Hematopoietic multipotent progenitor cell treated with erythropoietin and hydrocortisone succinate and interleukin-3 and kit ligand, for 15 days (in vitro differentiated cells): Measurements from ENCODE around the gene NGEF.
"Not testable (repeated sequence)": the region's sequence is repeated elsewhere in the genome, so short reads cannot be mapped to it uniquely, and the experiment has no call there.

ENCODE experiments used
- DNase-seq: peaks from one replicate; pipeline ENCODE4 v3.0.0-alpha.2; 2015; ENCODE audit warnings: low spot score

Gene NGEF, protein sequence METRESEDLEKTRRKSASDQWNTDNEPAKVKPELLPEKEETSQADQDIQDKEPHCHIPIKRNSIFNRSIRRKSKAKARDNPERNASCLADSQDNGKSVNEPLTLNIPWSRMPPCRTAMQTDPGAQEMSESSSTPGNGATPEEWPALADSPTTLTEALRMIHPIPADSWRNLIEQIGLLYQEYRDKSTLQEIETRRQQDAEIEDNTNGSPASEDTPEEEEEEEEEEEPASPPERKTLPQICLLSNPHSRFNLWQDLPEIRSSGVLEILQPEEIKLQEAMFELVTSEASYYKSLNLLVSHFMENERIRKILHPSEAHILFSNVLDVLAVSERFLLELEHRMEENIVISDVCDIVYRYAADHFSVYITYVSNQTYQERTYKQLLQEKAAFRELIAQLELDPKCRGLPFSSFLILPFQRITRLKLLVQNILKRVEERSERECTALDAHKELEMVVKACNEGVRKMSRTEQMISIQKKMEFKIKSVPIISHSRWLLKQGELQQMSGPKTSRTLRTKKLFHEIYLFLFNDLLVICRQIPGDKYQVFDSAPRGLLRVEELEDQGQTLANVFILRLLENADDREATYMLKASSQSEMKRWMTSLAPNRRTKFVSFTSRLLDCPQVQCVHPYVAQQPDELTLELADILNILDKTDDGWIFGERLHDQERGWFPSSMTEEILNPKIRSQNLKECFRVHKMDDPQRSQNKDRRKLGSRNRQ

GRCh38 chr2:233013027-233013461, at the start of gene NGEF:
TSS of gene NGEF (minus strand) at chr2:233013256. CDS start at chr2:232974890, 38,366 bp downstream.
- no peak for DNase-seq

- peak; percentile 41 for DNase-seq
Observed at GRCh38 chr2:233062451-233062850, 49.4 kb upstream of the NGEF start.

- peak; percentile 76 for DNase-seq
Observed at GRCh38 chr2:233061591-233062450, 48.8 kb upstream of the NGEF start.

- no peak for DNase-seq
Observed at GRCh38 chr2:233060980-233061590, 48.0 kb upstream of the NGEF start.

DNA sequence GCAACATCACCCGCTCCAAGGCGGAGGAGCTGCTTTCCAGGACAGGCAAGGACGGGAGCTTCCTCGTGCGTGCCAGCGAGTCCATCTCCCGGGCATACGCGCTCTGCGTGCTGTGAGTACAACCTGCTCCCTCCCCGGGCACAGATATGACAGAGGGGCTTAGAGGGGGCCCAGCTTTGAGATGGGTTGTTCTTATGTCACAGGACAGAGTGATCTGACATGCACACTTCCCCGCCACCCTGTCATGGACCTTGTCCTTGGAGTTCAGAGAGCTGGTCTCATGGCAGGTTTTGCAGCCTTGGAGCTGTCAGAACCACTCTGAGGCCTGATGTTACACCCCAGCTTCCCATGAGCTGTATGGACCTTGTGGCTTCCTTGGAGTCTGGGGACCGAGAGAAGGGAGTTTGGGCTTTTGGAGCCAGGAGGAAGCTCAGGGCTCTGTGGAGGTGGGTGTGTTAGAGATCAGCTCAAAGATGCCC, 47.5 kb upstream of the NGEF start:
- no peak for DNase-seq

DNA sequence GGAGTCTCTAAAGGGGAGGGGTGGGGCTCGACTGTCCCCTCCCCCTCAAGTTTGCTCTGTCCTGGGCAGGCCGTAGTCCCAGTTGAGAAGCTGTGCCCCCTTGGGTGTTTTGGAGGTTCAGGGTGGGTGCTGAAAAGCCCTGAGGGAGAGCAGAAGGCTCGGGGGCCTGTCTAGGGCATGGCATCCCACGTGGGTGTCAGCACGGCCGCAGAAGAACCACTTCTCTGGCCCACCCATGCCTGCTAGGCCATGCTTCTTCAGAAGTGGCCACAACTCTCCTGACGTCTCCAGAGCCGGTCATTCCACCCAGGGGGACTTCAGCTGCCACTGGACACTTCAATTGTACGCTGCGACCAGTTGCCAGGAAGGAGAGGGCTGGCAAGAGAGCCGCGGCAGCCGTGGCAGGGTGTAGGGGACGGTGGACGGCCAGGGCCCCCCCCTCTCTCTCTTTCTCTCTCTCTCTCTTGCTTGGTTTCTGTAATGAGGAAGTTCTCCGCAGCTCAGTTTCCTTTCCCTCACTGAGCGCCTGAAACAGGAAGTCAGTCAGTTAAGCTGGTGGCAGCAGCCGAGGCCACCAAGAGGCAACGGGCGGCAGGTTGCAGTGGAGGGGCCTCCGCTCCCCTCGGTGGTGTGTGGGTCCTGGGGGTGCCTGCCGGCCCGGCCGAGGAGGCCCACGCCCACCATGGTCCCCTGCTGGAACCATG, 46.9 kb upstream of the NGEF start, which contains the start of gene INPP5D:
Gene INPP5D, plus strand, starts transcription at position 546 of the 704 bp plus-strand sequence. Its CDS starts 137 bp downstream, at position 683.
- peak; percentile 65 for DNase-seq

- DNase-seq = no peak
Observed at GRCh38 chr2:233059547-233059796, 46.4 kb upstream of the NGEF start.

GRCh38 chr2:233058717-233059546, 45.9 kb upstream of the NGEF start:
- DNase-seq = no peak

DNA sequence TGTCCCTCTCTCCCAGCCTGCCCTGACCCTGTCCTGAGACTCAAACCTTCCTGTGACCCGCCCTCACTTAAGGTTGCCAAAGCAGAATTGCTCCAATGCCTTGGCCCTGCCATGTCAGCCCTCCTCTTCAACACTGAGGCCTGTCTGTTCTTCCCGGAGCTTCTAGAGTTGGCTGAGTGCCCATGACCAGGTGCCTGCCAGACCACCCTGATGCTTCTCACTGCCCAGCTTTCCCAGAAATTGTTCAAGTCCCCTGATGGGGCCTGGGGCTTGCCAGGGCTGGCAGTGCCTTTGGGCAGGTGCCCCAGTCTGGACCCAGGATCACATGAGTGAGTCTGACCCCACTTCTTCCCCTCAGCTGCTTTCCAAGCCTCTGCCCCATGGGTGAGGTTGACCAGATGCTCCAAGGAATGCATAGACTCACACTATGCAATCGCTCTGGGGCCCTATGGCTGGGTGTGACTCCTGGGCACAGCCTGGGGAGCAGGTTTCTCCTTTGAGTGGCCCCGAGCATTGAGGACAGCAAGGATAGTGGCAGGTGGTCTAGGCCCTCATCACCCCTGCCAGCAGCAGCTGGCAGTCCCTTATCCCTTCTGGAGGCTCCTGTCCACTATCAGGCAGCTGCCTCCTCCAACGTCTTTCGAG, 44.0 kb upstream of the NGEF start:
- DNase-seq = no peak

DNA sequence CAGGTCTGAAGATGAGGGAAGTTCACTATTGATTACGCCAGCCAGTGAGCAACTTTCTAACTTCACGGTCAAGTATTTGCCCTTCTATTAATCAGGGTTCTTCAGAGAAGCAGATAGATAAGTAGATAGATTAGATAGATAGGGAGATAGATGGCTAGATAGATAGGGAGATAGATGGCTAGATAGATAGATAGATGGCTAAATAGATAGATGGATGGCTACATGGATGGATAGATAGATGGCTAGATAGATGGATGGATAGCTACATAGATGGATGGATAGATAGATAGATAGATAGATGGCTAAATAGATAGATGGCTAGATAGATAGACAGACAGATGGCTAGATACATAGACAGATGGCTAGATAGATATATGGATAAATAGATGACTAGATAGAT, 42.3 kb upstream of the NGEF start:
- no peak for DNase-seq

DNA sequence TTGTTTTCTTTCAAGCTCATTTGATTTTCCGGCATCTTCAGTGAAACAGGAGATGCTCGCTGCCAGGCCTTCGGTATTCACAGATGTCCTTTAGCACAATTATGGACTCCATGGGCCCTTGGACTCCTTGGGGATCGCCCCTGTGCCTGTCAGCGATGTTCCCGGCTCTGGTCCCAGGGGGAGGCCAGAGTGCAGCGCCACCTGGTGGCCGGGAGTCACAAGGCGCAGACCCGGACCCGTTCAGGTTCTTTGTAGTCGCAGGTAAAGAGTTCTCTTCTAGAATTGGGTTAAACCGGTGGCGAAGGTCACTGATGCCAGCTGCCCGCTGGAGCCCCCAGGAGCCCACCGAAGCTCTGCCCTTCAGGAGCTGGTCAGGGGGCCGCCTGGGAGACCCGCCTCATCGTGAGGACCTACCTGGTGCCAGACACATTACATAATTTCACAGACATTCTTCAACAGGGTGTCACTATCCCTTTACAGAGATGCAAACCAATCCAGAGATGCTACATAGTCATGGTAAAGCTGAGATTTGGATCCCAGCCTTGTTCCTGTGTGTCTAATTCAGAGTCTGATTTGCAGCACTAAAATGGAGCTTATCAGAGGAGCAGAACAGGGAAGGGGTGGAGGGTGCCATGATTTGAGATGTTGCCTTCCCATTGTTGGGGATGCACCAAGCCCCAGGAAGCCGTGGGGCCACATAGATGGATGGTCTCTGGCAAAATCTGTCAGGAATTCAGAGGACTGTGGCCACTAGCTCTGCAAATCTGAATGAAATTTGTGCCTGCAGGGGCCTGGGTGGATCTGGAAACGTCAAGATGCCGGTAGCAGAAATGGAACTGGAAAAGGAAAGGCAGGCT, 41.1 kb upstream of the NGEF start:
- peak; percentile 74 for DNase-seq

- not testable (repeated sequence) for DNase-seq
Observed at GRCh38 chr2:233052517-233052916, 39.5 kb upstream of the NGEF start.

DNA sequence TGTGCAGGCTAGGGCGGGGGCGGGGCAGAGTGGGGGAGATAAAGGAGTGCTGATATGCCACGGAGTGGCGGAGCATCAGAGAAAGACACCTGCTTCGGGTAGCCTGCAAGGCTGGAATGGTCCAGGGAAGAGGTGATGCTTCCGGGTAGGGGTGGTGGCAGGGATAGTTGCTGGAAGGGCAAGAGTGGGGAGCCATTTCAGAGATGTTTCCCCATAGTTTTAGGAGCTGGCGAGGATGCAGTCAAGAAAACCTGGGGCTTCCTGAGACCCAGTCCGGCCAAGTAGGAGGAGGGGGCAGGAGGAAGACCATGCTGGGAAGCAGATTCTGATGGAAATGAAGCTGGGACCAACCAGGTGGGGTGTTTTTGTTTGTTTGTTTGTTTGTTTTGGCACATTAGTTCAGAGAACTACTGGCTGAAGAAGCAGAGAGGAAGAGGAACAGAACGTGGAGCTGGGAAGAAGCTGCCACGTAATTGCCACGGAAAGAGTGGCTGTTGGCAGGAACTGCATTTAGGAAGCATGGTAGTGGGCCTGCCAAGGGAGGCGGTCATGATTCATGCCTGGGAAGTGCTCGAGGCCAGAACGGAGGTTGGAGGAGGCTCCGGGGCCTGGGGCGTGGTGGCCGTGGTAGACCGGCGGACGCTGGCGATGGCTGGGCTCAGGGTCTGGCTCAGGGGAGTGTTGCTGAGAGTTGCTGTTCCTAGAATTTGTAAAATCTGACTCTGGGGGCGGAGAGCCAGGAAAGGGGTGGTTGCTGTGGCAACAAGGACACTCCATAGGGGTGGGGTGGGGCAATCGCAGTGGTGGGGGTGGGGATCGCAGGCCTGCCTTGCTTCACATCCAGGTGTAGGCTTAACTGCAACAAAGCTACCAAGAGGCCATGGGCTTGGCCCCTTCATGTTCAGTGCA, 38.4 kb upstream of the NGEF start:
- no peak for DNase-seq

DNA sequence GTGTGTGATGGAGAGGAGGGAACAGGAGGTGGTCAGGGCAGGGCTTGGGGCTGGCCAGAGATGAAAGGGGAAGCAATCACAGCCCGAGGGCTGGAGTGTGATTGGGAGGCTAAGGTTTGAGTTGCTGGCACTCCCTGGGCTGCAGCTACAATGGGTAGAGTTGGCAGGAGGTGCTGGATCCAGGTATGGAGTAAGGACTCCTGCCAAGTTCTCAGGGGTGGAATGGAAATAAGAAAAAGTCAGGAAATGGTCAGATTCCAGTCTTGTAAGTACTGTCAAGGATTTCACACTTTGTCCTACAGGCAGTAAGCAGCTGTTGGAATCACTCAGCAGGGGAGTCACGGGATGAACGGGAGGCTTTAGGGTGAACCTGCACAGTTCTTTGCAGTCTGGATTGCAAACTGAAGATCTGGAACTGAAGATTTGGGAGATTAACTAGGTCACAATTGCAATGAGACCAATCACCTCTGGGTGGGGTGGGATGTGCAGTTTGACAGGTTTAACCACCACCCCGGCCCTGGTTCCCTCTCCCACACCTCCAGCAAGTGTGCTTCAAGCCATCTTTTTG, 36.2 kb upstream of the NGEF start:
- no peak for DNase-seq

- DNase-seq = no peak
Observed at GRCh38 chr2:233048569-233049193, 35.6 kb upstream of the NGEF start.

- DNase-seq = no peak
Observed at GRCh38 chr2:233047667-233048066, 34.6 kb upstream of the NGEF start.

DNA sequence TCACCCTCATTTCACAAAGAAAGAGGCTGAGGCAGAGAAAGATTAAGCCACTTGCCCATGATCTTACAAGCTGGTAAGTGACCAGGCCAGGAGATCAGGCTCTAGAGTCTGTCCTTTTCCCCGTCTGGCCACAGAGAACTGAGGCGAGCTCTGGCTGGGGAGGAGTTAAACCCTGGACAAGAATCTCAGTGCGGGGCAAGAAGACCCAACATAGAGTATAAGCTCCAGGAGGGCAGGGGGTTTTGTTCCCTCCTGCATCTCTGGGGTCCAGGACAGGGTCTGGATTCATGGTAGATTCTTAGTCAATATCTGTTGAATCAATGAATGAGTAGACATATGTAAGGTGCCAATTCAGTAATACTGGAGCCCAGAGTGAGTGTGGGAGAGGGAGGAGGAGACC, 34.1 kb upstream of the NGEF start:
- no peak for DNase-seq
